ENCODE data around the gene COL4A4. TPM values are rescaled to one million over a fixed set of nuclear protein-coding genes. Genes with fewer than 3 reads are reported as not detected.

Gene COL4A4
- total and polyA plus RNA-seq, 2 donors (not counting 3 experiments of a cell fraction or from before 2014, with no cell fraction given), result not detected

GRCh38 chr2:227206406-227206805 lies 42.4 kb upstream of the COL4A4 start:
- FAIRE-seq (no peak), DNase-seq (ENCODE audit: low read depth, low spot score) (no peak)
- Histone ChIP-seq H3K9me1 (replicated peaks; ENCODE audit: control insufficient read depth, extremely low read depth, insufficient read depth, low read length) (no peaks in the 10 kb centered on the region), H2AFZ (ENCODE audit: low read depth, low read length) (no peak overlapping the region), H3K36me3 (ENCODE audit: control insufficient read depth in 2 of 2, extremely low read depth in 1 of 2, insufficient read depth in 2 of 2, low read length in 2 of 2) (no peaks in the 10 kb centered on the region), H3K27me3 (ENCODE audit: control insufficient read depth in 2 of 2, insufficient read depth in 2 of 2, low read length in 2 of 2) (no peaks in the 10 kb centered on the region), H4K20me1 (replicated peaks; ENCODE audit: control insufficient read depth, extremely low read depth, insufficient read depth, low read length) (no peaks in the 10 kb centered on the region), H3K4me3 (replicated peaks in 1 of 3; ENCODE audit: insufficient read depth in 1 of 3, low read depth in 1 of 3, low read length in 3 of 3) (no peak overlapping the region), H3K9me3 (replicated peaks; ENCODE audit: control insufficient read depth, insufficient read depth, low read length) (no peaks in the 10 kb centered on the region), H3K9ac (replicated peaks; ENCODE audit: extremely low read depth, insufficient read depth, low read length) (no peak overlapping the region), H3K27ac (ENCODE audit: insufficient read depth, low read depth, low read length) (no peak overlapping the region), H3K79me2 (ENCODE audit: control insufficient read depth, insufficient read depth, low read length) (no peaks in the 10 kb centered on the region), H3K4me1 (ENCODE audit: control insufficient read depth, extremely low read depth, insufficient read depth, low read length) (no peaks in the 10 kb centered on the region), H3K4me2 (ENCODE audit: insufficient read depth, low read length) (no peak overlapping the region)
- dilution Hi-C loops (cut with MboI; ENCODE audit: extremely low pct_ligation_motif_present, low sequenced_read_pairs) (no loop called here), intact Hi-C loops (cut with micrococcal nuclease) (no loop called here)
- POLR2A ChIA-PET, result no interaction called here
- CTCF ChIA-PET, result no interaction called here
- no TSS peak for BruUV-seq (replicated peaks)
- TF ChIP-seq FOS (IDR thresholded peaks at IDR 0.05; ENCODE audit: borderline replicate concordance, insufficient read depth, low read length) (no peak), GATA2 (IDR thresholded peaks at IDR 0.05; ENCODE audit: insufficient read depth, insufficient read length, low read depth, low read length) (no peak), EZH2 (IDR thresholded peaks at IDR 0.05; ENCODE audit: borderline replicate concordance, low read depth, low read length, severe bottlenecking) (no peak)

GRCh38 chr2:227205701-227206100 lies 41.7 kb upstream of the COL4A4 start:
- BruUV-seq (replicated peaks), result no TSS peak
- no peaks in the 10 kb centered on the region for H3K9me1 ChIP-seq (replicated peaks; ENCODE audit: control insufficient read depth, extremely low read depth, insufficient read depth, low read length)
- H3K4me2 ChIP-seq (ENCODE audit: insufficient read depth, low read length), result no peak overlapping the region
- intact Hi-C loops (cut with micrococcal nuclease), result no loop called here
- DNase-seq (ENCODE audit: low read depth, low spot score) (no peak), FAIRE-seq (no peak)
- H3K4me3 ChIP-seq (replicated peaks in 1 of 3; ENCODE audit: insufficient read depth in 1 of 3, low read depth in 1 of 3, low read length in 3 of 3), result no peak overlapping the region
- H3K27ac ChIP-seq (ENCODE audit: insufficient read depth, low read depth, low read length), result no peak overlapping the region
- dilution Hi-C loops (cut with MboI; ENCODE audit: extremely low pct_ligation_motif_present, low sequenced_read_pairs), result no loop called here
- CTCF ChIA-PET, result no interaction called here
- H3K27me3 ChIP-seq (ENCODE audit: control insufficient read depth in 2 of 2, insufficient read depth in 2 of 2, low read length in 2 of 2), result no peaks in the 10 kb centered on the region
- no peak overlapping the region for H3K9ac ChIP-seq (replicated peaks; ENCODE audit: extremely low read depth, insufficient read depth, low read length)
- H2AFZ ChIP-seq (ENCODE audit: low read depth, low read length), result no peak overlapping the region
- no peaks in the 10 kb centered on the region for H3K9me3 ChIP-seq (replicated peaks; ENCODE audit: control insufficient read depth, insufficient read depth, low read length)
- H3K36me3 ChIP-seq (ENCODE audit: control insufficient read depth in 2 of 2, extremely low read depth in 1 of 2, insufficient read depth in 2 of 2, low read length in 2 of 2), result no peaks in the 10 kb centered on the region
- POLR2A ChIA-PET, result no interaction called here
- TF ChIP-seq MYC (IDR thresholded peaks at IDR 0.05; ENCODE audit: low read depth, low read length) (no peak), CTCF (IDR thresholded peaks at IDR 0.05; ENCODE audit: extremely low read depth in 1 of 2, insufficient read depth in 1 of 2, low read depth in 1 of 2, low read length in 2 of 2) (no peak), POLR2A (IDR thresholded peaks at IDR 0.05; ENCODE audit: low read depth, low read length) (no peak), POLR2AphosphoS5 (IDR thresholded peaks at IDR 0.05; ENCODE audit: insufficient read depth, low read depth, low read length) (no peak), GATA2 (IDR thresholded peaks at IDR 0.05; ENCODE audit: insufficient read depth, insufficient read length, low read depth, low read length) (no peak)
- no peaks in the 10 kb centered on the region for H3K4me1 ChIP-seq (ENCODE audit: control insufficient read depth, extremely low read depth, insufficient read depth, low read length)
- no peaks in the 10 kb centered on the region for H4K20me1 ChIP-seq (replicated peaks; ENCODE audit: control insufficient read depth, extremely low read depth, insufficient read depth, low read length)
- H3K79me2 ChIP-seq (ENCODE audit: control insufficient read depth, insufficient read depth, low read length), result no peaks in the 10 kb centered on the region
